Activated CD8-positive, alpha-beta memory T cell treated with anti-CD3 and anti-CD28 coated beads for 36 hours (primary cell): ENCODE measurements around the gene PVR. TPM values are rescaled to one million over a fixed set of nuclear protein-coding genes. Genes with fewer than 3 reads are reported as not detected.
"Not testable (repeated sequence)": the region's sequence is repeated elsewhere in the genome, so short reads cannot be mapped to it uniquely, and the experiment has no call there.

Experiments
- CTCF ChIA-PET: fragments of 350-600 bp; sonication (Branson Sonifier 250); formaldehyde crosslinking; loops from one replicate; lab custom pipeline; 2021; ENCODE audit warnings: antibody characterized with exemption; lab: Charles Lee
- POLR2A ChIA-PET: fragments of 350-600 bp; sonication (Branson Sonifier 250); formaldehyde crosslinking; loops from one replicate; lab custom pipeline; 2021; ENCODE audit warnings: antibody characterized with exemption; lab: Charles Lee
- total RNA-seq, 2 experiments: library from RNA; stranded (reverse); gene quantifications; one replicate each; pipeline ENCODE4 v1.2.3, GENCODE V29; 2021

The PVR gene
- total RNA-seq, 2 experiments from 2014 or later = 6.7 to 8.0 TPM

- ChIA-PET POLR2A (interaction anchor here (0.5 kb wide), 1 partner anchor 116 kb away, joined by 6 read pairs; no protein-coding TSS in a partner anchor), CTCF (no interaction called here)
Measured at GRCh38 chr19:44663996-44664395, 20.3 kb downstream of the PVR start.

- POLR2A ChIA-PET = no interaction called here
- CTCF ChIA-PET = interaction anchor here (1.1 kb wide), 1 partner anchor 8 kb away, joined by 4 read pairs; no protein-coding TSS in a partner anchor
Measured at GRCh38 chr19:44664976-44665375, 21.3 kb downstream of the PVR start.

GRCh38 chr19:44666852-44667556, 23.3 kb downstream of the PVR start:
- POLR2A ChIA-PET = no interaction called here
- CTCF ChIA-PET = no interaction called here

GRCh38 chr19:44668985-44669764, 25.5 kb downstream of the PVR start:
- ChIA-PET POLR2A (no interaction called here), CTCF (interaction anchor here (0.8 kb wide), 1 partner anchor 55 kb away, joined by 3 read pairs; no protein-coding TSS in a partner anchor)

- CTCF ChIA-PET = interaction anchor here (0.8 kb wide), 1 partner anchor 54 kb away, joined by 3 read pairs; no protein-coding TSS in a partner anchor
Measured at GRCh38 chr19:44670027-44670426, 26.3 kb downstream of the PVR start.

GRCh38 chr19:44671400-44671799, 27.7 kb downstream of the PVR start, which contains the start of gene CEACAM19:
CEACAM19 (plus strand) TSS chr19:44671482; CDS start chr19:44671932, 450 bp downstream.
- CTCF ChIA-PET = no interaction called here
- POLR2A ChIA-PET = no interaction called here

More at GRCh38 chr19:44670027-44670426, 26.3 kb downstream of the PVR start:
- POLR2A ChIA-PET = not testable (repeated sequence)

- ChIA-PET POLR2A (no interaction called here), CTCF (no interaction called here)
Measured at GRCh38 chr19:44672226-44672625, 28.5 kb downstream of the PVR start.

- ChIA-PET CTCF (no interaction called here), POLR2A (no interaction called here)
Measured at GRCh38 chr19:44673510-44673909, 29.8 kb downstream of the PVR start.

GRCh38 chr19:44675521-44675920, 31.8 kb downstream of the PVR start:
- ChIA-PET CTCF (no interaction called here), POLR2A (no interaction called here)

- ChIA-PET CTCF (no interaction called here), POLR2A (no interaction called here)
Measured at GRCh38 chr19:44677019-44677811, 33.5 kb downstream of the PVR start.

GRCh38 chr19:44680536-44680935, 36.8 kb downstream of the PVR start:
- ChIA-PET POLR2A (no interaction called here), CTCF (interaction anchor here (1.4 kb wide), 1 partner anchor 90 kb away, joined by 3 read pairs; no protein-coding TSS in a partner anchor)

- POLR2A ChIA-PET = no interaction called here
- CTCF ChIA-PET = interaction anchor here (1.5 kb wide), 1 partner anchor 42 kb away, joined by 4 read pairs; no protein-coding TSS in a partner anchor
Measured at GRCh38 chr19:44681992-44682790, 38.5 kb downstream of the PVR start.

- ChIA-PET CTCF (interaction anchor here (1.5 kb wide), 1 partner anchor 41 kb away, joined by 4 read pairs; no protein-coding TSS in a partner anchor), POLR2A (no interaction called here)
Measured at GRCh38 chr19:44682807-44683206, 39.1 kb downstream of the PVR start.

GRCh38 chr19:44683434-44684210, 39.9 kb downstream of the PVR start:
- POLR2A ChIA-PET = no interaction called here
- CTCF ChIA-PET = interaction anchor here (0.5 to 1.5 kb wide), 2 partner anchors 41 to 89 kb away, joined by 3 to 4 read pairs; no protein-coding TSS in a partner anchor

- POLR2A ChIA-PET, CTCF ChIA-PET: not testable (repeated sequence)
Measured at GRCh38 chr19:44684396-44684795, 40.7 kb downstream of the PVR start.

- ChIA-PET POLR2A (no interaction called here), CTCF (interaction anchor here (0.7 to 2.0 kb wide), 2 partner anchors 86 to 108 kb away, joined by 4 to 5 read pairs; no protein-coding TSS in a partner anchor)
Measured at GRCh38 chr19:44684892-44685863, 41.5 kb downstream of the PVR start.
